ENCODE measurements around the gene DDX41. TPM values are rescaled to one million over a fixed set of nuclear protein-coding genes. Genes with fewer than 3 reads are reported as not detected.

The DDX41 gene
- total RNA-seq, 2 experiments from 2014 or later = 49.6 to 49.7 TPM

- Mint-ChIP-seq H3K4me1 (ENCODE audit: low read depth) (peaks cover 24% of the 10 kb centered on the region), H3K4me3 (no peak overlapping the region), H3K36me3 (ENCODE audit: low read depth) (peaks cover 19% of the 10 kb centered on the region), H3K27me3 (no peaks in the 10 kb centered on the region), H3K9me3 (no peaks in the 10 kb centered on the region), H3K27ac (no peak overlapping the region)
- TF ChIP-seq CTCF (IDR thresholded peaks at IDR 0.05) = no peak
- ChIA-PET POLR2A (no interaction called here), CTCF (no interaction called here)
- intact Hi-C loops (cut with DNase I, micrococcal nuclease) = no loop called here
- Histone ChIP-seq H3K4me1 (ENCODE audit: insufficient read depth, low read length) (peaks cover 17% of the 10 kb centered on the region), H3K27ac (ENCODE audit: low read depth in 1 of 2, low read length in 2 of 2) (no peak overlapping the region), H3K36me3 (ENCODE audit: insufficient read depth, low read length) (peaks cover 80% of the 10 kb centered on the region), H3K9me3 (ENCODE audit: control insufficient read depth in 1 of 2, insufficient read depth in 1 of 2, low read length in 2 of 2) (no peaks in the 10 kb centered on the region), H3K27me3 (ENCODE audit: control insufficient read depth in 1 of 2, insufficient read depth in 2 of 2, low read length in 2 of 2) (no peaks in the 10 kb centered on the region), H3K4me3 (ENCODE audit: low read length) (no peak overlapping the region)
- no peak for ATAC-seq (ENCODE audit: poor library complexity)
- DNase-seq = no peak
Measured at GRCh38 chr5:177524539-177524900, 7.8 kb upstream of the DDX41 start.

GRCh38 chr5:177523711-177524538 is 7.2 kb upstream of the DDX41 start:
- Histone ChIP-seq H3K36me3 (ENCODE audit: insufficient read depth, low read length) (peaks cover 75% of the 10 kb centered on the region), H3K4me1 (ENCODE audit: insufficient read depth, low read length) (peaks cover 23% of the 10 kb centered on the region), H3K9me3 (ENCODE audit: control insufficient read depth in 1 of 2, insufficient read depth in 1 of 2, low read length in 2 of 2) (no peaks in the 10 kb centered on the region), H3K4me3 (ENCODE audit: low read length) (no peak overlapping the region), H3K27me3 (ENCODE audit: control insufficient read depth in 1 of 2, insufficient read depth in 2 of 2, low read length in 2 of 2) (no peaks in the 10 kb centered on the region), H3K27ac (ENCODE audit: low read depth in 1 of 2, low read length in 2 of 2) (no peak overlapping the region)
- DNase-seq (no peak), ATAC-seq (ENCODE audit: poor library complexity) (no peak)
- Mint-ChIP-seq H3K27me3 (no peaks in the 10 kb centered on the region), H3K4me1 (ENCODE audit: low read depth) (peaks cover 27% of the 10 kb centered on the region), H3K4me3 (no peak overlapping the region), H3K36me3 (ENCODE audit: low read depth) (peaks cover 20% of the 10 kb centered on the region), H3K9me3 (no peaks in the 10 kb centered on the region), H3K27ac (no peak overlapping the region)
- intact Hi-C loops (cut with DNase I, micrococcal nuclease) = no loop called here
- POLR2A ChIA-PET = no interaction called here
- CTCF ChIA-PET = no interaction called here
- no peak for TF ChIP-seq CTCF (IDR thresholded peaks at IDR 0.05)

GRCh38 chr5:177520916-177521513 is 4.3 kb upstream of the DDX41 start:
- Histone ChIP-seq H3K36me3 (ENCODE audit: insufficient read depth, low read length) (peaks cover 46% of the 10 kb centered on the region), H3K27me3 (ENCODE audit: control insufficient read depth in 1 of 2, insufficient read depth in 2 of 2, low read length in 2 of 2) (no peaks in the 10 kb centered on the region)
- peaks cover 36% of the 10 kb centered on the region for H3K4me1 Mint-ChIP-seq (ENCODE audit: low read depth)

More at GRCh38 chr5:177520916-177521513, 4.3 kb upstream of the DDX41 start:
- DNase-seq (no peak), ATAC-seq (ENCODE audit: poor library complexity) (no peak)
- Histone ChIP-seq H3K27ac (ENCODE audit: low read depth in 1 of 2, low read length in 2 of 2) (no peak overlapping the region), H3K4me1 (ENCODE audit: insufficient read depth, low read length) (peaks cover 34% of the 10 kb centered on the region), H3K4me3 (ENCODE audit: low read length) (no peak overlapping the region), H3K9me3 (ENCODE audit: control insufficient read depth in 1 of 2, insufficient read depth in 1 of 2, low read length in 2 of 2) (no peaks in the 10 kb centered on the region)
- TF ChIP-seq CTCF (IDR thresholded peaks at IDR 0.05) = no peak
- H3K27ac Mint-ChIP-seq = no peak overlapping the region
- intact Hi-C loops (cut with DNase I, micrococcal nuclease) = no loop called here
- CTCF ChIA-PET = no interaction called here
- H3K4me3 Mint-ChIP-seq = no peak overlapping the region
- POLR2A ChIA-PET = interaction anchor here (1.0 to 1.6 kb wide), 2 partner anchors 31 to 117 kb away, joined by 3 to 4 read pairs; no protein-coding TSS in a partner anchor
- H3K9me3 Mint-ChIP-seq = no peaks in the 10 kb centered on the region
- no peaks in the 10 kb centered on the region for H3K27me3 Mint-ChIP-seq
- H3K36me3 Mint-ChIP-seq (ENCODE audit: low read depth) = peaks cover 30% of the 10 kb centered on the region
